Measurements from ENCODE around the gene FLRT1. TPM values are rescaled to one million over a fixed set of nuclear protein-coding genes. Genes with fewer than 3 reads are reported as not detected.

Gene FLRT1
- total RNA-seq, 1 experiment from 2014 or later: not detected

GRCh38 chr11:64001484-64002420 is 34.0 kb upstream of the FLRT1 start:
- DNase-seq: no peak

GRCh38 chr11:64003807-64004589 is 31.7 kb upstream of the FLRT1 start:
- Histone ChIP-seq H3K4me2 (ENCODE audit: low read depth, low read length, poor library complexity, severe bottlenecking) (no peak overlapping the region), H3K9me2 (replicated peaks; ENCODE audit: insufficient read depth, low read length) (no peaks in the 10 kb centered on the region), H3K27ac (ENCODE audit: low read length) (no peak overlapping the region), H3K9me3 (ENCODE audit: low read length) (no peaks in the 10 kb centered on the region), H4K20me1 (ENCODE audit: insufficient read depth, low read depth, low read length) (peaks cover 9% of the 10 kb centered on the region; the same call in 1 of the 2 replicates), H3K4me3 (ENCODE audit: low read length) (no peak overlapping the region), H3K27me3 (ENCODE audit: low read length) (no peaks in the 10 kb centered on the region), H3K4me1 (ENCODE audit: low read length) (no peaks in the 10 kb centered on the region), H3K36me3 (ENCODE audit: insufficient read depth, low read length) (no peaks in the 10 kb centered on the region; the same call in 1 of the 2 replicates), H2AFZ (ENCODE audit: low read length) (no peak overlapping the region), H3K9ac (ENCODE audit: low read length) (no peak overlapping the region), H3K79me2 (ENCODE audit: low read length) (no peaks in the 10 kb centered on the region)
- no peak for DNase-seq

More at GRCh38 chr11:64001484-64002420, 34.0 kb upstream of the FLRT1 start:
- H3K27ac ChIP-seq (ENCODE audit: low read length): no peak overlapping the region
- H3K9ac ChIP-seq (ENCODE audit: low read length): no peak overlapping the region
- H3K9me3 ChIP-seq (ENCODE audit: low read length): no peaks in the 10 kb centered on the region
- peaks cover 3% of the 10 kb centered on the region; the same call in 1 of the 2 replicates for H3K36me3 ChIP-seq (ENCODE audit: insufficient read depth, low read length)
- no peak overlapping the region for H3K4me2 ChIP-seq (ENCODE audit: low read depth, low read length, poor library complexity, severe bottlenecking)
- no peak overlapping the region for H3K4me3 ChIP-seq (ENCODE audit: low read length)
- no peaks in the 10 kb centered on the region for H3K27me3 ChIP-seq (ENCODE audit: low read length)
- H3K79me2 ChIP-seq (ENCODE audit: low read length): no peaks in the 10 kb centered on the region
- H2AFZ ChIP-seq (ENCODE audit: low read length): no peak overlapping the region
- H3K9me2 ChIP-seq (replicated peaks; ENCODE audit: insufficient read depth, low read length): no peaks in the 10 kb centered on the region
- no peaks in the 10 kb centered on the region for H3K4me1 ChIP-seq (ENCODE audit: low read length)
- H4K20me1 ChIP-seq (ENCODE audit: insufficient read depth, low read depth, low read length): peaks cover 6% of the 10 kb centered on the region; the same call in 1 of the 2 replicates

- Histone ChIP-seq H3K9me3 (ENCODE audit: low read length) (no peaks in the 10 kb centered on the region), H3K9ac (ENCODE audit: low read length) (no peak overlapping the region), H3K79me2 (ENCODE audit: low read length) (no peaks in the 10 kb centered on the region), H3K36me3 (ENCODE audit: insufficient read depth, low read length) (no peaks in the 10 kb centered on the region; the same call in 1 of the 2 replicates), H3K4me3 (ENCODE audit: low read length) (no peak overlapping the region), H3K27ac (ENCODE audit: low read length) (no peak overlapping the region), H3K9me2 (replicated peaks; ENCODE audit: insufficient read depth, low read length) (no peaks in the 10 kb centered on the region), H3K4me1 (ENCODE audit: low read length) (no peaks in the 10 kb centered on the region), H4K20me1 (ENCODE audit: insufficient read depth, low read depth, low read length) (peaks cover 9% of the 10 kb centered on the region; the same call in 1 of the 2 replicates), H3K27me3 (ENCODE audit: low read length) (no peaks in the 10 kb centered on the region), H2AFZ (ENCODE audit: low read length) (no peak overlapping the region), H3K4me2 (ENCODE audit: low read depth, low read length, poor library complexity, severe bottlenecking) (no peak overlapping the region)
- DNase-seq: no peak
Observed at GRCh38 chr11:64004590-64004984, 31.1 kb upstream of the FLRT1 start.

- Histone ChIP-seq H3K4me3 (ENCODE audit: low read length) (no peak overlapping the region), H3K4me1 (ENCODE audit: low read length) (no peaks in the 10 kb centered on the region), H4K20me1 (ENCODE audit: insufficient read depth, low read depth, low read length) (peaks cover 9% of the 10 kb centered on the region; the same call in 1 of the 2 replicates), H3K9ac (ENCODE audit: low read length) (no peak overlapping the region), H3K36me3 (ENCODE audit: insufficient read depth, low read length) (no peaks in the 10 kb centered on the region; the same call in 1 of the 2 replicates), H3K79me2 (ENCODE audit: low read length) (no peaks in the 10 kb centered on the region), H3K9me2 (replicated peaks; ENCODE audit: insufficient read depth, low read length) (no peaks in the 10 kb centered on the region), H2AFZ (ENCODE audit: low read length) (no peak overlapping the region), H3K4me2 (ENCODE audit: low read depth, low read length, poor library complexity, severe bottlenecking) (no peak overlapping the region), H3K27me3 (ENCODE audit: low read length) (no peaks in the 10 kb centered on the region), H3K27ac (ENCODE audit: low read length) (no peak overlapping the region), H3K9me3 (ENCODE audit: low read length) (no peaks in the 10 kb centered on the region)
- no peak for DNase-seq
Observed at GRCh38 chr11:64005691-64006090, 30.0 kb upstream of the FLRT1 start.

GRCh38 chr11:64006398-64006797 is 29.3 kb upstream of the FLRT1 start:
- no peak for DNase-seq
- Histone ChIP-seq H3K36me3 (ENCODE audit: insufficient read depth, low read length) (no peaks in the 10 kb centered on the region; the same call in 1 of the 2 replicates), H3K9me2 (replicated peaks; ENCODE audit: insufficient read depth, low read length) (no peaks in the 10 kb centered on the region), H4K20me1 (ENCODE audit: insufficient read depth, low read depth, low read length) (peaks cover 9% of the 10 kb centered on the region; the same call in 1 of the 2 replicates), H3K4me1 (ENCODE audit: low read length) (no peaks in the 10 kb centered on the region), H3K4me2 (ENCODE audit: low read depth, low read length, poor library complexity, severe bottlenecking) (no peak overlapping the region), H3K27me3 (ENCODE audit: low read length) (no peaks in the 10 kb centered on the region), H3K9me3 (ENCODE audit: low read length) (no peaks in the 10 kb centered on the region), H2AFZ (ENCODE audit: low read length) (no peak overlapping the region), H3K27ac (ENCODE audit: low read length) (no peak overlapping the region), H3K9ac (ENCODE audit: low read length) (no peak overlapping the region), H3K79me2 (ENCODE audit: low read length) (no peaks in the 10 kb centered on the region), H3K4me3 (ENCODE audit: low read length) (no peak overlapping the region)

DNA sequence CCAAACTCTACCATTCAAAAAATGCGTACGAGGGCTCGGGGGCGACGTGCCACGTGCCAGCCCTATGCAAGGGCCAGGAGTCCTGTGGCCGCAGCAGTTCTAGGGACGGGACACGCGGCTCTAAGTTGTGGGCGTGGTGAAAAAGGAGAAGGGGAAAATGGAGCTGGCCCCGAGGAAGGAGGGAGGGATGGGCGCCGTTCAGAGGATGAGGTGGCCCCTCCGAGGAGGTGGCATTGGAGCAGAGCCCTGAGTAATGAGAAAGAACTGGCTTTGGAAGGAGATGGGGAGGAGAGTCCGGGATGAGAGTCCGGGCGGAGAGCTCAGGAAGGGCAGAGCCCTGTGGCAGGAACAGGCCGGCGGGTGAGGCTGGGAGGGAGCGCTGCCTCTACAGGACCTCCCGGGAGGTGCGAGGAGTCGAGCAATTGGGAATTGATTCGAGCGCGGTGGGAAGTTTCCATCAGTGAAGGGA is 28.5 kb upstream of the FLRT1 start:
- Histone ChIP-seq H3K9me3 (ENCODE audit: low read length) (no peaks in the 10 kb centered on the region), H3K9me2 (replicated peaks; ENCODE audit: insufficient read depth, low read length) (no peaks in the 10 kb centered on the region), H3K27me3 (ENCODE audit: low read length) (no peaks in the 10 kb centered on the region), H3K79me2 (ENCODE audit: low read length) (no peaks in the 10 kb centered on the region), H3K4me1 (ENCODE audit: low read length) (no peaks in the 10 kb centered on the region), H2AFZ (ENCODE audit: low read length) (no peak overlapping the region), H3K9ac (ENCODE audit: low read length) (no peak overlapping the region), H3K4me2 (ENCODE audit: low read depth, low read length, poor library complexity, severe bottlenecking) (no peak overlapping the region), H3K27ac (ENCODE audit: low read length) (no peak overlapping the region), H3K36me3 (ENCODE audit: insufficient read depth, low read length) (no peaks in the 10 kb centered on the region), H4K20me1 (ENCODE audit: insufficient read depth, low read depth, low read length) (peaks cover 4% of the 10 kb centered on the region; the same call in 1 of the 2 replicates), H3K4me3 (ENCODE audit: low read length) (no peak overlapping the region)
- peak; percentile 50 for DNase-seq

- Histone ChIP-seq H3K9ac (ENCODE audit: low read length) (no peak overlapping the region), H3K4me1 (ENCODE audit: low read length) (no peaks in the 10 kb centered on the region), H3K79me2 (ENCODE audit: low read length) (no peaks in the 10 kb centered on the region), H3K27me3 (ENCODE audit: low read length) (no peaks in the 10 kb centered on the region), H2AFZ (ENCODE audit: low read length) (no peak overlapping the region), H3K27ac (ENCODE audit: low read length) (no peak overlapping the region), H4K20me1 (ENCODE audit: insufficient read depth, low read depth, low read length) (peaks cover 3% of the 10 kb centered on the region; the same call in 1 of the 2 replicates), H3K4me2 (ENCODE audit: low read depth, low read length, poor library complexity, severe bottlenecking) (no peak overlapping the region), H3K4me3 (ENCODE audit: low read length) (no peak overlapping the region), H3K36me3 (ENCODE audit: insufficient read depth, low read length) (no peaks in the 10 kb centered on the region), H3K9me2 (replicated peaks; ENCODE audit: insufficient read depth, low read length) (no peaks in the 10 kb centered on the region), H3K9me3 (ENCODE audit: low read length) (no peaks in the 10 kb centered on the region)
- no peak for DNase-seq
Observed at GRCh38 chr11:64007629-64008282, 28.0 kb upstream of the FLRT1 start.
